Kidney epithelial cell (primary cell): ENCODE data around the gene LEF1. TPM values are rescaled to one million over a fixed set of nuclear protein-coding genes. Genes with fewer than 3 reads are reported as not detected.

Experiments
- DNase-seq: peaks from one replicate; pipeline ENCODE4 v3.0.0-alpha.2; 2010; ENCODE audit warnings: low read depth
- H3K27me3 ChIP-seq: 2 replicates; pipeline ENCODE4 v1.6.0; 2011; ENCODE audit warnings: low read length; ENCODE audit not compliant: control insufficient read depth, insufficient read depth
- H3K36me3 ChIP-seq: 2 replicates; pipeline ENCODE4 v1.5.1; 2011; ENCODE audit warnings: low read length; ENCODE audit not compliant: control insufficient read depth, insufficient read depth
- H3K4me3 ChIP-seq: 2 replicates; pipeline ENCODE4 v1.5.1; 2011; ENCODE audit warnings: low read depth, mild to moderate bottlenecking, control low read depth, low read length
- CTCF ChIP-seq: IDR thresholded peaks from 2 replicates; pipeline ENCODE4 v1.5.1; 2011; ENCODE audit warnings: mild to moderate bottlenecking, moderate library complexity, low read length, control low read depth, inconsistent platforms; ENCODE audit not compliant: insufficient read depth, poor library complexity, severe bottlenecking
- total RNA-seq: library from RNA; depleted of rRNA; stranded (reverse); fragments of >200 nt; gene quantifications from 2 replicates; pipeline ENCODE4 v1.2.3, GENCODE V29; 2015

Gene LEF1
- total RNA-seq, 1 donor from 2014 or later, result 13.2 TPM

- Histone ChIP-seq H3K36me3 (no peaks in the 10 kb centered on the region), H3K4me3 (no peak overlapping the region), H3K27me3 (no peaks in the 10 kb centered on the region)
- DNase-seq, result no peak
- TF ChIP-seq CTCF, result no peak
Observed at GRCh38 chr4:108010167-108010566, 158.6 kb downstream of the LEF1 start.

GRCh38 chr4:108008721-108009120 lies 160.0 kb downstream of the LEF1 start:
- Histone ChIP-seq H3K27me3 (no peaks in the 10 kb centered on the region), H3K36me3 (no peaks in the 10 kb centered on the region), H3K4me3 (no peak overlapping the region)
- TF ChIP-seq CTCF, result no peak
- no peak for DNase-seq

DNA sequence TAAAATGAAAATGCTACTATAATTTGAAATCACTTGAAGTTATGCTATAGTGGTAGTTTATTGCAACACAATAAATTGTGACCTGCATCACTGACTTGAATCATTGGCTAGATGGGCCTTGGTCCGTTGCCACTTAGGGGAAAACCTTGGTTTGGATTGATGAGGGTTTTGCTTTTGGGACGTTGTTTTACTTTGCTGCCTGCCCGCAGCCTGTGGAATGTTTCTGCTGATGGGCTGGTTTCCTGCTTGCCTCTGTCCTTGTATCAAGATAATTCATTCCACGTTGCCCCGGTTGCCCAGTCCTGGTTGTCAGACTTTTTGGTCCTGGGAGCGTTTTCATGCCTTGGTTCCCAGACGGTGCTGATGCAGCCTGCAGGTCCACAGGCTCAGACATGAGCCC lies 160.7 kb downstream of the LEF1 start:
- Histone ChIP-seq H3K27me3 (no peaks in the 10 kb centered on the region), H3K36me3 (no peaks in the 10 kb centered on the region), H3K4me3 (no peak overlapping the region)
- DNase-seq, result no peak
- TF ChIP-seq CTCF, result no peak

GRCh38 chr4:108006361-108006760 lies 162.4 kb downstream of the LEF1 start:
- Histone ChIP-seq H3K27me3 (no peaks in the 10 kb centered on the region), H3K4me3 (no peak overlapping the region), H3K36me3 (no peaks in the 10 kb centered on the region)
- no peak for DNase-seq
- no peak for TF ChIP-seq CTCF

DNA sequence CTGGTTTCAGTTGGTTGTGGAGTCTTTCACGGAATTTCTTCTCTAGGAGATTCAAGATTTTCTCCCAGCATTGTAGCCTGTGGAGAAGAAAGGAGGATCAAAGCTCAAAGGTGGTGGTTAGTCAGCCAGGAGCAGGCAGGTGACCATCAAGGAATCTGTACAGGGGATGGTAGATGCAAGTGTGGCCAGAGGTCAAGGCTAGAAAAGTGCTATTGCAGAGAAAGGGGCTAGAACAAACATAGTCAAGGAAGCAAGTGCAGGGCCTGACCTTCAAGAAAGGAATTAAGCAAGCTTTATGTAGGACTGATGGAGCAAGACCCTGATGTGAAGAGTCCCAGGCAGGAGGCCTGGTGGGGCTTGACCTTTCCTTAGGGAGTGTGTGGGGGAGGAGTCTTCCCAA lies 162.9 kb downstream of the LEF1 start:
- DNase-seq, result no peak
- Histone ChIP-seq H3K4me3 (no peak overlapping the region), H3K36me3 (no peaks in the 10 kb centered on the region), H3K27me3 (no peaks in the 10 kb centered on the region)
- TF ChIP-seq CTCF, result no peak

DNA sequence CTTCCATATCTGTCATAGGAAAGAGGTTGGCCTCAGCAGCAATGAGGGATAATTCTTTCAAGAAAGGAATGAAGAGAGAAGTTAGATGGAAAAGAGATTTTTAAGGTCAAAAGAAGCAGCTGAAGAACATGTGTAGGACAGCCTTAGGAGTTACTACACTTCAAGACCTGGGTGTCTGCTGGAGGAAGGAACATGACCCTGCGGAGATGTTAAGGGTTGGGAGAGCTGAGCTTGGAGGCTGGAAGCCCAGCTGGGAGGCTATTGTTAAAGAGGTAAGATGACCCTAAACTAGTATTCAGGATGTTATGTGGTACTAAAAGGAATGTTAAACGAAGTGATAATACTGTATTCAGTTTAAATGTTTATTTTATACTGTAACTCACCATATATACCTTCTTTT lies 164.1 kb downstream of the LEF1 start:
- Histone ChIP-seq H3K36me3 (no peaks in the 10 kb centered on the region), H3K27me3 (no peaks in the 10 kb centered on the region), H3K4me3 (no peak overlapping the region)
- TF ChIP-seq CTCF, result no peak
- DNase-seq, result no peak
